Heart right ventricle (tissue), 16 donors: Measurements from ENCODE around the gene PGS1. TPM values are rescaled to one million over a fixed set of nuclear protein-coding genes. Genes with fewer than 3 reads are reported as not detected.

Source experiments
- ATAC-seq, 8 donors: fragments of 200-7000 bp; cut with Tn5 transposase; one replicate each; pipeline ENCODE4 v1.9.1; 2020; ENCODE audit warnings: mild to moderate bottlenecking in 8 of 8, moderate library complexity in 8 of 8, moderate number of reproducible peaks in 1 of 8
- DNase-seq, 2 donors: peaks; one replicate each; pipeline ENCODE4 v3.0.0-alpha.2; 2020
- H3K27ac ChIP-seq, 10 donors: fragments of 200-600 bp; sonication (generic) in 2 of 10; one replicate each; pipeline versions ENCODE4 v1.5.0 to v1.8.0; 2020 to 2022; ENCODE audit warnings: mild to moderate bottlenecking in 3 of 10
- H3K27me3 ChIP-seq, 7 donors: fragments of 200-600 bp; one replicate each; pipeline ENCODE4 v1.8.0; 2021 to 2022; ENCODE audit warnings: mild to moderate bottlenecking in 2 of 7
- H3K36me3 ChIP-seq, 9 donors: fragments of 200-600 bp; sonication (generic) in 1 of 9; one replicate each; pipeline versions ENCODE4 v1.5.0 to v1.8.0; 2020 to 2022; ENCODE audit warnings: mild to moderate bottlenecking in 2 of 9
- H3K4me1 ChIP-seq, 9 donors: fragments of 200-600 bp; sonication (generic) in 1 of 9; one replicate each; pipeline versions ENCODE4 v1.5.0 to v1.8.0; 2020 to 2022; ENCODE audit warnings: mild to moderate bottlenecking in 4 of 9
- H3K4me3 ChIP-seq, 10 donors: fragments of 200-600 bp; sonication (generic) in 2 of 10; one replicate each; pipeline versions ENCODE4 v1.5.0 to v1.8.0; 2020 to 2022; ENCODE audit warnings: mild to moderate bottlenecking in 7 of 10, moderate library complexity in 2 of 10
- H3K9me3 ChIP-seq, 11 donors: fragments of 200-600 bp in 10 of 11; sonication (generic) in 2 of 11; one replicate each; pipeline versions ENCODE4 v1.5.0 to v1.8.0; 2013 to 2022; ENCODE audit warnings: mild to moderate bottlenecking in 2 of 11, control low read depth in 1 of 11, moderate library complexity in 1 of 11
- WGBS, 2 donors: extraction: QIAGEN DNeasy Blood & Tissue Kit; methylation state at CpG; one replicate each; pipeline ENCODE4 v1.1.7; 2013; ENCODE audit warnings: inconsistent platforms in 1 of 2; 5-methylcytosine and 5-hydroxymethylcytosine counted together
- intact Hi-C, 10 donors: fragments of 100-400 bp; cut with DNase I; formaldehyde crosslinking; loops; one replicate each; pipeline versions ENCODE4 v1.11.1 to v1.14.2; 2022
- polyA plus RNA-seq, 2 donors: library from polyadenylated mRNA; stranded (reverse); fragments of 200-250 nt; gene quantifications; one replicate each; pipeline ENCODE4 v1.2.3, GENCODE V29; 2013
- total RNA-seq, 10 donors: library from RNA; stranded (reverse); fragmentation: NEBNext Ultra II Directional in 3 of 10; extraction: Animal tissue kit (Norgen Biotek cat#: 25700) in 3 of 10; gene quantifications; one replicate each; pipeline versions ENCODE4 v1.2.1 to v1.2.4, GENCODE V29; 2021 to 2023
- TF ChIP-seq, protein P1 (sequence below), 9 donors: fragments of 200-600 bp; sonication (generic) in 2 of 9; IDR thresholded peaks; one replicate each; pipeline versions ENCODE4 v1.5.0 to v1.8.0; 2021 to 2022; ENCODE audit warnings: antibody characterized with exemption in 9 of 9, mild to moderate bottlenecking in 5 of 9, moderate library complexity in 1 of 9
- donor health status: Arrhythmogenic right ventricular cardiomyopathy.
- donor health status: ischemic (EF 13 %, LVEDD 7.1; RV severe dilation, severe dysfunction).
- donor health status: healthy with polysubstance abuse.
- donor health status: DM: no; HTN: yes; CAD: no.
- donor health status: DM: no; HTN: no; CAD: no.
- donor health status: ischemic (EF 25% LVEDD 6.9; RV normal size, moderate dysfunction).
- donor health status: ischemic (EF 25% LVEDD 5.7; RV mildly dilated, moderate dysfunction).
- donor health status: healthy.
- donor health status: DM: yes; HTN: yes; CAD: no.
- donor health status: Ischemic cardiomyopathy.
- donor health status: ischemic (EF 35%, LVEDD 5.7; RV mildly dilated, moderate dysfunction).
- donor health status: nonischemic (EF 11% LVEDD 7.7; RV severe dilation, severe dysfunction).
- donor health status: DM: yes; HTN: yes; CAD: no.
- donor health status: PGD.
- donor health status: ischemic (EF 29% LVEDD 5.4; RV normal size, mild dysfunction).
- donor health status: nonischemic (EF 23%, LVEDD 6.1; RV moderate dilation, normal function).

Gene PGS1
- total and polyA plus RNA-seq, 12 donors: 14.7 to 28.4 (median 18.2) TPM

DNA sequence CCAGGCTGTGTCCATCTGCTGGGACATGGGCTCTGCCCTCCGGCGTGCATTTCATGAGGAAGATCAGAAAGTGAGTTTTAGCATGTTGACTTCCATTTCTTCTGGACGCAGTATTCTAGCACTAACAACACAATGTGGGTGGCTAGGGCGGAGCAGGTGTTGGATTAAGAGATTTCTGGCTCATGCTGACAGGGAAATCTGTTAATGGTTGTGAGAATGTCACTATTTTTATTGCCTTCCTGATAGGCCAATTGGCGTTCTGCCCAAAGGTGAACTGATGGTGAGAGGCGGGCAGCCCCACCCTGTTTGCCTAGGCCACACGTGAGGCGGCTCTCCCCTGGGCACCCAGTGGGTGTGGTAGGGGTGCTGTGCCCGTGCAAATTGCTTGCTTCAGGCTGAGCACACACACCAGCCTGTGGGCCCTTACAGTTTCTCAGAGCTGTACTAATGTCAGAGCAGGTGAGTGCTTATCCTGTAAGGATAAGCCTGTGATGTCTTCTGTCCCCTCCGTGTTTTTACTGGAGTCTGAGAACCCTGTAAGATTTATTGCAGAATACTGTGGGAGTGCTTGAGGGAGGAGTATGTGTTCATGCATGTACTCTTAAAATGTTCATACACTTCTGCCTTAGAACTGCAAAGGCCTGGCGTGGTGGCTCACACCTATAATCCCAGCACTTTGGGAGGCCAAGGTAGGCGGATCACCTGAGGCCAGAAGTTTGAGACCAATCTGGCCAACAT is 30.9 kb downstream of the PGS1 start:
- no peak for DNase-seq
- no peak overlapping the region for H3K4me3 ChIP-seq
- H3K27me3 ChIP-seq: no peaks in the 10 kb centered on the region
- ATAC-seq: no peak
- TF ChIP-seq, protein P1, sequence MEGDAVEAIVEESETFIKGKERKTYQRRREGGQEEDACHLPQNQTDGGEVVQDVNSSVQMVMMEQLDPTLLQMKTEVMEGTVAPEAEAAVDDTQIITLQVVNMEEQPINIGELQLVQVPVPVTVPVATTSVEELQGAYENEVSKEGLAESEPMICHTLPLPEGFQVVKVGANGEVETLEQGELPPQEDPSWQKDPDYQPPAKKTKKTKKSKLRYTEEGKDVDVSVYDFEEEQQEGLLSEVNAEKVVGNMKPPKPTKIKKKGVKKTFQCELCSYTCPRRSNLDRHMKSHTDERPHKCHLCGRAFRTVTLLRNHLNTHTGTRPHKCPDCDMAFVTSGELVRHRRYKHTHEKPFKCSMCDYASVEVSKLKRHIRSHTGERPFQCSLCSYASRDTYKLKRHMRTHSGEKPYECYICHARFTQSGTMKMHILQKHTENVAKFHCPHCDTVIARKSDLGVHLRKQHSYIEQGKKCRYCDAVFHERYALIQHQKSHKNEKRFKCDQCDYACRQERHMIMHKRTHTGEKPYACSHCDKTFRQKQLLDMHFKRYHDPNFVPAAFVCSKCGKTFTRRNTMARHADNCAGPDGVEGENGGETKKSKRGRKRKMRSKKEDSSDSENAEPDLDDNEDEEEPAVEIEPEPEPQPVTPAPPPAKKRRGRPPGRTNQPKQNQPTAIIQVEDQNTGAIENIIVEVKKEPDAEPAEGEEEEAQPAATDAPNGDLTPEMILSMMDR (IDR thresholded peaks at IDR 0.05): no peak
- H3K27ac ChIP-seq: peak overlapping the region in 3 of 10 donors; percentile 18 to 45 (median 41)
- intact Hi-C loops: no loop called here
- WGBS, 2 donors: 65 to 66% methylated on average over 12 of the region's 12 CpGs
- peaks cover 0 to 71% (median 11%) of the 10 kb centered on the region in 9 donors for H3K36me3 ChIP-seq
- H3K4me1 ChIP-seq: peaks cover 20 to 75% (median 62%) of the 10 kb centered on the region in 9 donors
- no peaks in the 10 kb centered on the region for H3K9me3 ChIP-seq

DNA sequence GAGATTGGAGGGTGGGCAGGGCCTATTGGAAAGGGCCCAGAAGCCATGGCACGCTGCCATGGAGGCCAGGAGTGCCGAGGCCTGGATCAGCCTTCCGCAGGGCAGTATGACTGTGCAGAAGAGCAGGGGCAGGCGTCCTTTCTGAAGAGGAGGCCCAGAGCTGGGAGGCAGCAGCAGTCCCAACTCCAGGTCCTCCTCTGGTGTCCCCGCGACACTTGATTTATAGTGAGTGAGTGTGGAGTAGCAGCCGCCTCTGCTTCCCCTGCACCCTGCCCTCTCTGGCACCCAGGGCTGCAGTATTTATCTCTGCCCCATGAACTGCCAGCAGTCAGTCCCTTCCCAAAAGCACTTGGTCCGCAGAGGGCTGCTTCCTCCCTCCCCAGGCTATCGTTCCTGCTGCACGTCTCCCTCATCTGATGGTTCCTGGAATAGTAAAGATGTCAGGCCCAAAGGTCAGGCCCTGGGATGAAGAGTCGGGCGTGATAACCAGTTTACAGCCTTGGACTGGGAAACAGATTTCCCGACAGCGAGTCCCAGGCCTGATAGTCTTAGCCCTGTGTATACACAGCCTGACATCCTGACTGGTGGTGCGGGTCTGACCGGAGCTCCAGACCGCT is 32.9 kb downstream of the PGS1 start:
- 42 to 49% methylated on average over 17 of the region's 17 CpGs for WGBS, 2 donors
- peaks cover 0 to 69% (median 0%) of the 10 kb centered on the region in 9 donors for H3K36me3 ChIP-seq
- H3K9me3 ChIP-seq: no peaks in the 10 kb centered on the region
- H3K27me3 ChIP-seq: no peaks in the 10 kb centered on the region
- no peak for DNase-seq
- intact Hi-C loops: no loop called here
- H3K27ac ChIP-seq: peak overlapping the region; percentile 25 to 98 (median 78)
- no peak overlapping the region for H3K4me3 ChIP-seq
- H3K4me1 ChIP-seq: peaks cover 32 to 92% (median 82%) of the 10 kb centered on the region in 9 donors
- TF ChIP-seq, protein P1 (IDR thresholded peaks at IDR 0.05): no peak
- ATAC-seq: peak; percentile 44 to 76 (median 58)

DNA sequence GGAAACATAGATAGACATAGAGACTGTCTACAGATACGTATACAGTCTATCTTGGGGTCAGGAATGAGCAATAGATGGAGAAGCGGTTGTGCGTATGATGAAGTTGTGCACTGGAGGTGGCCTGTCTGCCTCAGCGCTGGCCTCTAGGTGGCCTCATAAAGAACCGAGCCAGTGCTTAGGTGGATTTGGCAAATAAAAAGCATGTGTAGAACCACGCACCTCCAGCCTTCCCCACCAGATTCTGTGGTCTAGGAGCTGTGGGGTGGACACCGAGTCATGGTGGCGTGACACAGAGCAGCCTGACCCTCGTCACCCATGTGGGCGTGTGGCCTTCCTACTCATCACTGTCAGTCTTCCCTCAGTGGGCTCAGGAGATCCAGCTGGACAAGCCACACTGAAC is 34.0 kb downstream of the PGS1 start:
- 88 to 90% methylated on average over 10 of the region's 10 CpGs for WGBS, 2 donors
- peak overlapping the region in 6 of 10 donors; percentile 81 to 98 (median 92) for H3K27ac ChIP-seq
- DNase-seq (no peak), ATAC-seq (no peak)
- intact Hi-C loops: no loop called here
- TF ChIP-seq, protein P1 (IDR thresholded peaks at IDR 0.05): peak in 6 of 9 donors; percentile 16 to 50 (median 40)
- H3K4me1 ChIP-seq: peaks cover 36 to 95% (median 92%) of the 10 kb centered on the region in 9 donors
- H3K27me3 ChIP-seq: no peaks in the 10 kb centered on the region
- H3K4me3 ChIP-seq: no peak overlapping the region
- H3K9me3 ChIP-seq: no peaks in the 10 kb centered on the region
- peaks cover 0 to 65% (median 0%) of the 10 kb centered on the region in 9 donors for H3K36me3 ChIP-seq
